Erythroblast (primary cell): Measurements from ENCODE around the gene PRDM2.

Experiments used
- GATA1 ChIP-seq: IDR thresholded peaks from 2 replicates; pipeline ENCODE4 v1.6.1; 2011; ENCODE audit warnings: low read depth, mild to moderate bottlenecking, control low read depth, low read length, moderate library complexity
- POLR2A ChIP-seq: IDR thresholded peaks from 2 replicates; pipeline ENCODE4 v1.6.1; 2011; ENCODE audit warnings: mild to moderate bottlenecking, low read length

DNA sequence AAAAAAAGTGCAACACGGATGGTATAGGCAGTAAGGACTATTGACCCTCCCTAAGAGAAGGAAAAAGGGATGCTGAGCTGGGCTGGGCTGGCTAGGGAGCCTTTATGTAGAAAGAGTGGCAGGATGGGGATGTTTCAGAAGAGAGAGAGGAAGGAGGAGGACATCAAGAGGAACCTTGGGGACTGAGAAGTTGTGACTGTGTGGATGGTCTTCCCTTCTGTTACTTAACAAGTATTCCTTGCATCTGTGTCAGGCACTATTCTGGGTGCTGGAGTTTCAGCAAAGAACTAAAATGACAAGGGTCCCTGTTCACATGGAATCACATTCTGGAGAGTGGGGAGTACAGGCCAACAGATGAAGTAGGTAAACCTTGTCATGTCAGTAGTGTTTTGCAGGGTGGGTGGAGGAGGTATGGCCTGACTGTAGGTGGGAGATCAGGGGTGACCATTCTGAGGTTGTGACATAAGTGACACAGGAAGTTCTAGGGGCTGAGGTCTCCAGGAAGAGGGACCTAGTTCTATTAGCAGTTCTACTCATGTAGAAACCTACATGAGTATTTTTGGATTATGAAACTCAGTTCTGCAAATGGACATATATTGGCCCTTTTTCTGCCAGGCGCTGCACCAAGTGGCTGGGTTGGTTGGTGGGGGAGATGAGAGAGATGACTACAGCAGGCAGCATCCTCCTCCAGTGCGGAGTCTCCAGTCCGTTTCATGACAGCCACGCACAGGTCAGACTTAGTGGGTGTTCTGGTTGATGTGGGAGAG lies 53.8 kb downstream of the PRDM2 start:
- TF ChIP-seq POLR2A (no peak), GATA1 (no peak)
